BE2C (cell line): ENCODE results near the gene HOMEZ.

Experiments used
- DNase-seq: peaks from one replicate; pipeline ENCODE4 v3.0.0-alpha.2; 2020
- H3K27me3 ChIP-seq: fragments of 250-450 bp; sonication (Bioruptor Pico); 2 replicates; pipeline ENCODE4 v1.5.1; 2020; ENCODE audit warnings: mild to moderate bottlenecking
- H3K36me3 ChIP-seq: fragments of 250-450 bp; sonication (Bioruptor Pico); 2 replicates; pipeline ENCODE4 v1.5.1; 2020; ENCODE audit warnings: mild to moderate bottlenecking
- H3K4me1 ChIP-seq: fragments of 250-450 bp; sonication (Bioruptor Pico); 2 replicates; pipeline ENCODE4 v1.5.1; 2020
- H3K4me3 ChIP-seq: 2 replicates; pipeline ENCODE4 v1.5.1; 2011; ENCODE audit warnings: low read depth, low read length
- H3K9me3 ChIP-seq: fragments of 250-450 bp; sonication (Bioruptor Pico); 2 replicates; pipeline ENCODE4 v1.5.1; 2020
- CTCF ChIP-seq: IDR thresholded peaks from 2 replicates; pipeline ENCODE4 v1.5.1; 2012; ENCODE audit warnings: mild to moderate bottlenecking, low read depth, low read length

Gene HOMEZ

GRCh38 chr14:23307146-23307530 lies 21.2 kb upstream of the HOMEZ start:
- no peaks in the 10 kb centered on the region for H3K9me3 ChIP-seq
- H3K4me3 ChIP-seq, result peak overlapping the region; percentile 95
- no peak for TF ChIP-seq CTCF
- H3K36me3 ChIP-seq, result peaks cover 16% of the 10 kb centered on the region
- no peaks in the 10 kb centered on the region for H3K27me3 ChIP-seq
- no peaks in the 10 kb centered on the region for H3K4me1 ChIP-seq
- no peak for DNase-seq

DNA sequence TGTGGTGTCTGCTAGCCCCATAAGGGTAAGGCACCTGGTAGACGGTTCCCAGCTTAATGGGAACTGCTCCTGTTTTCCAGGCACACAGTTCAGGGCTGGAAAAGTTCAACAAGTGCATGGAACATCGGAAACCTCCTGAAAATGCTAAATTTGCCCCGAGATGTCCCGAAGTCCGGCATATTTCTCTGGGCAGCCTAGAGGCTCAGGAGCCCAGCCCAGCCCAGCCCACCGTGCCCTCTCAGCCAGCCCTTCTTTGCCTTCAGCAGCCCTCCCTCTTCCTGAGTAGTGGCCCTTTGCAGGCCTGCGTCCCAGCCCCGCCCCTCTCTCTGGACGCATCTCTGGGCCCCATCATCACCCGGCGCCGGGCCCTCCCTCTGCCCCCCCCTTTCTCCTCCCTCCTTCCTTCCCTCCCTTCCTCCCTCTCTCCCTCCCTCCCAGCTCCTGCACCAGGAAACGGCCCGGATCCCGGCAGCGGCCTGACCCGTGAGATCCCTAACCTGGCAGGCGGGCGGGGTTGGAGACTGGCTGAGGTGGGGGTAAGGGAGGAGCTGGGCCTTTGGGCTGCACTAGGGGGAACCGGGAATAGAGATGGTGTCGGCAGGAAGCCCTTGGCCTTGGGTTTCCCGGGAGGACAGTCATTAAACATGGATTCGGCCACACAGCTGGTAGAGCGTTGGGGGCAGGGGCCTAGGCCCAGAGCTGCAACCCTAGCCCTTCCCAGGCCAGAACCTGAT lies 20.6 kb upstream of the HOMEZ start, which contains the start of gene BCL2L2:
TSS of gene BCL2L2 (plus strand) at position 422 of the 734 bp plus-strand sequence. CDS start 935 bp downstream, outside the sequence.
- Histone ChIP-seq H3K4me3 (peak within 1 kb of the TSS; percentile 95), H3K9me3 (no peaks in the 10 kb centered on the region), H3K36me3 (peaks cover 16% of the 10 kb centered on the region), H3K4me1 (no peaks in the 10 kb centered on the region), H3K27me3 (no peaks in the 10 kb centered on the region)
- TF ChIP-seq CTCF, result no peak
- DNase-seq, result peak; percentile 95

DNA sequence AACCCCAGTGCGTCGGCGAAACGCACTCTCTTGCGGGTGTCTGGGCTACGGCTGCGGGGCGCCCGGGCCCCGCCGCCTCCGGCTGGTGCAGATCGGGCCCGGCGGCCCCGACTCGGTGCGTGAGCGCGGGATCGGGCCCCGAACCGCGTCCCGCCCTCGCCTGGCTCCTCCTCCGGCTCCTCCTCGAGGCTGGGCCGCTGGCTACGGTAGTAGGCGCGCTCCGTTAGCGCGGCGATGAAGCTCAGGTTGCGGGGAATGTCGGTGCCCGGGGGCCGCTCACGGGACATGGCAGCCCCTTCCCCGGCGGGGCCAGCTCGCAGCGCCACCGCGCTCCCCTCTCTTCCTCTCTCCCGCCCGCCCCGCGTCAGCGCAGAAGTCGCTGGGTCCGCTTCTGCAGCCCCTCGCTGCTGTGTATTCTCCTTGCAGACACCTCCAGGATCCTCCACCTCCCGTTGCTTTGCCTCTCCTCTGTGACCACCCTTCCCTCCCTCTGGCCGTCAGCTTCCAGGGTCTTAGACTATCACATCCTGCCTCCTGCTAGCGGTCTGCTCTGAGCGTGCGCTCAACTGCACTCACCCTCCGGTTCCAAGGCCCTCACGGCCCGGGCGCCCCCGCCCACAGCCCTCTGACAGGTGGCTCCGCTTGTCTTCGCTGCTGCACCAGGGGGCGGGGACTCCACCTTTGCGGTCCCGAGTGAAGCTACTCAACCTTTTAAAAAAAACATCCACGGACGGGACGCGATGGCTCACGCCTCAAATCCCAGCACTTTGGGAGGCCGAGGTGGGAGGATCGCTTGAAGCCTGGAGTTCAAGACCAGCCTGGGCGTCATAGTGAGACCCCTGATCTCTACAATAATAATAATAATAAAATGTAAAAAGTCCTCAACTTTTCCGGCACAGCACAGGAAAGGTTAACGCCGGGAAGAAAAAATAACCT lies 16.6 kb upstream of the HOMEZ start, which contains the start of gene PPP1R3E:
TSS of gene PPP1R3E (minus strand) at position 570 of the 936 bp plus-strand sequence. CDS start at position 287, 283 bp downstream.
- TF ChIP-seq CTCF, result no peak
- Histone ChIP-seq H3K4me3 (peak within 1 kb of the TSS; percentile 61), H3K27me3 (no peaks in the 10 kb centered on the region), H3K36me3 (no peaks in the 10 kb centered on the region), H3K9me3 (no peaks in the 10 kb centered on the region), H3K4me1 (no peaks in the 10 kb centered on the region)
- DNase-seq, result peak; percentile 72

DNA sequence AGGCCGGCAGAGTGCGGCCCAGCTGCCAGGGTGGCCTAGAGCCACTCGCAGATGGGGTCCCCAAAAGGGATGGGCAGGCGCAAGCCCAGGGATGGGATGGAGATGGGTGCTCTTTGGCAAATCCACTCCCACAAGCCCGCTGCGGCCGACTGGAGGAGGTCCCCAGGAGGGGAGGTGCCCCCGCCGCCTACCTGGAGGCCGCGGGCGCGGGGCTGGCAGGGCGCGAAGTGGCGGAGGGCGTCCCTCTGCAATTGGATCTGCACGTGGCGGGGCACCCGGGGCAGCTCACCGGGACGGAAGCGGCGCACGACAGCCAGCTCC lies 16.0 kb upstream of the HOMEZ start:
- Histone ChIP-seq H3K9me3 (no peaks in the 10 kb centered on the region), H3K4me1 (no peaks in the 10 kb centered on the region), H3K4me3 (peak overlapping the region; percentile 61), H3K36me3 (no peaks in the 10 kb centered on the region), H3K27me3 (no peaks in the 10 kb centered on the region)
- no peak for DNase-seq
- no peak for TF ChIP-seq CTCF

DNA sequence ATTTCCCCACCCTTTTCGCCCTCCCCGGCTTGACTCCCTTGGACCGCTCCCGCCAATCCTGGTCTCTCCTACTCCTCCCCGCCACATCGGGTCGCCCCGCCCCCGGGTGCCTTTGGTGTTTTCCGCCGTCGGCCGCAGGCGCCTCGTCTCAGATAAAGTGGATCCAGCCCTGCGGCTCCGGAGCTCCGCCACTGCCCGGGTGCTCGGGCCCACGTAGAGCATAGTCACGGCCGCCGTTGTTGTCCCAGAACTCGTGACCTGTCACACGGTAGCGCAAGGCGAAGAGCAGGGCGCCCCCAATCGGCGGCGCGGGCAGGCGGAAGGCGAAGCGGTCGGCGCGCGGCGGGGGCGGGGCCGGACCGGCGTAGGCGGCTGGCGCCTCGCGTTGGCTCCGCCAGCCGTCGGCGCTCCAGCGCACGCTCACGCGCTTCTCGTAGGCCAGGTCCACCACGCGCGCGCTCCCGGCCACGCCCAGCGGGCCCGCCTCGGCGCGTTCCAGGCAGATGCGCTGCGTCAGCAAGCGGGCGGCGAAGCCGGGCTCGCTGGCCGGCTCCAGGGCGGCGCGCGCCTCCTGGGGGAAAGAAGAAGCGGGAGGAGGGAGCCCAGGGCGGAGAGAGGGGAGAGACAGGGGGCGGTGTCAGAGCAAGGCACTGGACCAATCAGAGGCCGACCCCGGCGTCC lies 15.5 kb upstream of the HOMEZ start:
- Histone ChIP-seq H3K27me3 (no peaks in the 10 kb centered on the region), H3K4me1 (no peaks in the 10 kb centered on the region), H3K36me3 (no peaks in the 10 kb centered on the region), H3K9me3 (no peaks in the 10 kb centered on the region), H3K4me3 (peak overlapping the region; percentile 87)
- peak; percentile 99 for DNase-seq
- TF ChIP-seq CTCF, result peak; percentile 56
